ENCODE data around the gene E4F1.

The E4F1 gene

DNA sequence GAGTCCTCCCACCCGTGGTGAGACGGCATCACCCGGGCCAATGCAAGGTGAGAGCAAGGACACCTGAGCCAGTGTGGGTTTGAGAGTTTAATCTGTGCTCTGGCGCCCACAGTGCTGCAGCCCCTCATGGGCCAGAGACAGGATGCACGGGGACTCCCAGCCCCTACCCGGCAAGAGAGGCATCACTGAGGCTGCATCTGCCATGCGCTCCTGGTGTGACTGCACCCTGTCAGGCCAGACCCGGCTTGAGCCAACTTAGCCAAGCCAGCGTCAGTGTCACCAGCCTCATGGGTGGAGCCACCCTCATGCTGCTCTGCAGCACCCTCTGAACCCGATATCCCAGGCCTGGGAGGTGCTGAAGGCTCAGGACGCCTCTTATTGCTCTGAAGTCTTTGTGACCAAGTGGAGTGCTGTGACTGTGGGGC, 11.5 kb upstream of the E4F1 start:
- H3K9ac ChIP-seq (ENCODE audit: low read length): no peak overlapping the region
- no peak overlapping the region for H3K4me3 ChIP-seq (ENCODE audit: low read length)

DNA sequence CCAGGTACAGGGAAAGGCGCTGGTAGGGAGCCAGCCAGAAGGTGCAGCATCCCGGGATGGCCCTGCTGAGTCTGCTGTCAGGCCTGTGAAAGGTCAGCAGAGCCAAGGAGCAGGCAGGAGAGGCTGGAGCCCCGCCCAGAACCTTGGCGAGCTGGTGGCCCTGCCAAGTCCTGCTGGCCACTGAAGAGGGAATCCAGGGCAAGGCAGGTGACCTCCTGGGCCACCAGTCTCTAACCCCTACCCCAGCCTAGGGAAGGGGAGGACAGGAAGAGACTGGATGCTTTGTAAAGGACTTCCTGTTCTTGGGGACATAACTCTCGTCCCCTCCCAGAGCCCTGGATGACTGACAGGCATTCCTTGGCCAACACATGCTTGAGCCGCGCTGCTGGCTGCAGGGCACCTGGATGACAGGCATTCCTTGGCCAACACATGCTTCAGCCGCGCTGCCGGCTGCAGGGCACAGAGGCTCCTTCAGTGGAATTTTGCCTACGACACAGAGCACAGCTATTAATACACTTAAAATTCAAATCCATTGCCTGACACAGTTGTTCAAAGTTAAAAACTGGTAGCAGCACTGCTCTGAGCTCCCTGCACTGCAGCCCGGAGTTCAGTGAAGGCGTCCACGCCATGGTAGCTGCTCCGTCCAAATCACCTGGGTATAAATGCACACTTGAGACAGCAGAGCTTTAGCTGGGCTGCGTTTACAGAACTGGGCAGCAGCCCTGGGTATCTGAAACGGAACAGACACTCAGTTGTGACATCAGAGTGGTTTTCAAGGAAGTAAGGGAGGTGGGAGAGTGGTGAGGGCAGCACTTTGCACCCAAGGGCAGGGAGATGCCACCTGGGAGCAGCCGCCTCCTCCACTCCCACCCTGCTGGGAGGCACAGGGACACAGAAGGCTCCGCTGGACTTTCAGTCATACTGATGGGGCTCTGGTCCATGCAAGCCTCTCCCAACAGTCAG, 10.7 kb upstream of the E4F1 start:
- Histone ChIP-seq H3K27me3 (ENCODE audit: control insufficient read depth, insufficient read depth, low read length) (no peaks in the 10 kb centered on the region), H3K27ac (ENCODE audit: low read depth, low read length) (no peak overlapping the region), H3K4me1 (ENCODE audit: control insufficient read depth, insufficient read depth, low read length) (peaks cover 8% of the 10 kb centered on the region), H3K4me3 (ENCODE audit: low read length) (peak overlapping the region; percentile 86), H3K36me3 (ENCODE audit: control insufficient read depth, insufficient read depth, low read length) (peaks cover 7% of the 10 kb centered on the region), H3K9ac (ENCODE audit: low read length) (no peak overlapping the region)

More for the DNA sequence above, 11.5 kb upstream of the E4F1 start:
- Histone ChIP-seq H3K27ac (ENCODE audit: low read depth, low read length) (no peak overlapping the region), H3K4me1 (ENCODE audit: control insufficient read depth, insufficient read depth, low read length) (peaks cover 8% of the 10 kb centered on the region), H3K36me3 (ENCODE audit: control insufficient read depth, insufficient read depth, low read length) (peaks cover 13% of the 10 kb centered on the region), H3K27me3 (ENCODE audit: control insufficient read depth, insufficient read depth, low read length) (no peaks in the 10 kb centered on the region)

DNA sequence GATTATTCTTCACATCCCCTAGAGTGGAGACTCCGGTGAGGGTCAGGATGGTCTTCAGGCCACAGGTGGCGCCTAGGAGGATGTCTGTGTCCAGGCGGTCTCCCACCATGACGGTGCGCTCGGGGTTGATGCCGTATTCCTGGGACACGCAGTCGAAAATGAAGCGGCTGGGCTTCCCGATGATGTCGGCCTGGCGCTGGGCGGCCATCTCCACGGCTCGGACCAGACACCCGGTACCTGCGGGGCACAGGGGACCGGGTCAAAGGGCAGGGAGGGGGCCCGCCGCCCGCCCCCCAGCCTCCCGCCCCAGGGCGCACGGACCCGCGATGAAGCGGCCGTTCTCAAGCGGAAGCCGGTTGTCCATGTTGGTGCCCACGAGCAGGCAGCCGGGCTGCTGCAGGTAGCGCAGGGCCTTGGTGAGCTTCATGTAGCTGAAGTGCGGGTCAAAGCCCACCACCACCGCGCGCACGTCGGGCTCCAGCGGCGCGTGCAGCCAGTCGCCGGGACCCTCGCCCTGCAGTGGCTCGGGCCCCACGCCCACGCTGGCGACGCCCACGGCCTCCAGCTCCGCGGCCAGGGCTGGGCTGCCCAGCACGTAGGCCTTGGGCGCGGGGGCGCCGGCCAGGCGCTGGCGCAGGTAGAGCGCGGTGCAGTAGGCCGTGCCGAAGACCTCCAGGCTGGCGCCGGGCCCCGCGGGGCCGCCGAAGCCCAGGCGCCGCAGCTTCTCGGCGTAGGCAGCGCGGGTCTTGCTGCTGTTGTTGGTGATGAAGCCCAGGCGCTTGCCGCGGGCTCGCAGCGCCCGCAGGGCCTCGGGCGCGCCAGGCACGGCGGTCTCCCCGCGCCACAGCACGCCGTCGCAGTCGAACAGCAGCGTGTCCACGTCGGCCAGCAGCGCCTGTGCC, 9.3 kb upstream of the E4F1 start:
- Histone ChIP-seq H3K4me1 (ENCODE audit: control insufficient read depth, insufficient read depth, low read length) (peaks cover 8% of the 10 kb centered on the region), H3K27ac (ENCODE audit: low read depth, low read length) (peak overlapping the region; percentile 79), H3K9ac (ENCODE audit: low read length) (peak overlapping the region; percentile 73), H3K36me3 (ENCODE audit: control insufficient read depth, insufficient read depth, low read length) (no peaks in the 10 kb centered on the region), H3K27me3 (ENCODE audit: control insufficient read depth, insufficient read depth, low read length) (no peaks in the 10 kb centered on the region), H3K4me3 (ENCODE audit: low read length) (peak overlapping the region; percentile 86)

DNA sequence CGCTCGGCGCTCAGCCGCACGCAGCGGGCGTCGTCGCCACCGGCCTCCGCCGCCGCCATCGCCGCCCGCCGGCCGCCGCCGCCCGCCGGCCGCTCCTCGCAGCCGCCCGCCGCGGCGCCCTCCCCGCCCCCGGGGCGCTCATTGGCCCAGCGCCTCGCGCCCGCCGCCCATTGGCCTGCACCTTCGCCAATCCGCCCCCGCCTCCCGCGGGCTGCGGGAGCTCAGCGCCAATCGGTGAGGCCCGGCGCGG, 8.7 kb upstream of the E4F1 start, which contains the start of gene PGP:
Gene PGP, minus strand, starts transcription at position 122 of the 250 bp plus-strand sequence. Its CDS starts 63 bp downstream, at position 59.
- Histone ChIP-seq H3K27ac (ENCODE audit: low read depth, low read length) (peak within 1 kb of the TSS; percentile 94), H3K9ac (ENCODE audit: low read length) (peak within 1 kb of the TSS; percentile 83), H3K27me3 (ENCODE audit: control insufficient read depth, insufficient read depth, low read length) (no peaks in the 10 kb centered on the region), H3K36me3 (ENCODE audit: control insufficient read depth, insufficient read depth, low read length) (no peaks in the 10 kb centered on the region), H3K4me3 (ENCODE audit: low read length) (peak within 1 kb of the TSS; percentile 93), H3K4me1 (ENCODE audit: control insufficient read depth, insufficient read depth, low read length) (peaks cover 8% of the 10 kb centered on the region)

DNA sequence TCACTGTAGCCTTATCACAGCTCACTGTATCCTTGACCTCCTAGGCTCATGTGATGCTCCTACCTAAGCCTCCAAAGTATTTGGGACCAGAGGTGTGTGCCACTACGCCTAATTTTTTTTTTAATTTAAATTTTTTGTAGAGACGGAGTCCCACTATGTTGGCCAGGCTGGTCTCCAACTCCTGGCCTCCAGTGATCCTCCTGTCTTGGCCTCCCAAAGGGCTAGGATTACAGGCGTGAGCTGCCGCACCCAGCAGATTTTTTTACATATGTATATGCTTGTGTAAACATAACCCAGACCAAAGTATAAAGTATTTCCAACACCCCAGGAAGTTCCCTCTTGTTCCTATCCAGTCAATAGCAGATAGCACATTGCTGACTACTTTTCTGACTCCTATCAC, 7.1 kb upstream of the E4F1 start:
- no peak overlapping the region for H3K9ac ChIP-seq (ENCODE audit: low read length)
- H3K36me3 ChIP-seq (ENCODE audit: control insufficient read depth, insufficient read depth, low read length): no peaks in the 10 kb centered on the region
- H3K27me3 ChIP-seq (ENCODE audit: control insufficient read depth, insufficient read depth, low read length): no peaks in the 10 kb centered on the region
- no peak overlapping the region for H3K27ac ChIP-seq (ENCODE audit: low read depth, low read length)
- H3K4me3 ChIP-seq (ENCODE audit: low read length): no peak overlapping the region
- H3K4me1 ChIP-seq (ENCODE audit: control insufficient read depth, insufficient read depth, low read length): peaks cover 8% of the 10 kb centered on the region

DNA sequence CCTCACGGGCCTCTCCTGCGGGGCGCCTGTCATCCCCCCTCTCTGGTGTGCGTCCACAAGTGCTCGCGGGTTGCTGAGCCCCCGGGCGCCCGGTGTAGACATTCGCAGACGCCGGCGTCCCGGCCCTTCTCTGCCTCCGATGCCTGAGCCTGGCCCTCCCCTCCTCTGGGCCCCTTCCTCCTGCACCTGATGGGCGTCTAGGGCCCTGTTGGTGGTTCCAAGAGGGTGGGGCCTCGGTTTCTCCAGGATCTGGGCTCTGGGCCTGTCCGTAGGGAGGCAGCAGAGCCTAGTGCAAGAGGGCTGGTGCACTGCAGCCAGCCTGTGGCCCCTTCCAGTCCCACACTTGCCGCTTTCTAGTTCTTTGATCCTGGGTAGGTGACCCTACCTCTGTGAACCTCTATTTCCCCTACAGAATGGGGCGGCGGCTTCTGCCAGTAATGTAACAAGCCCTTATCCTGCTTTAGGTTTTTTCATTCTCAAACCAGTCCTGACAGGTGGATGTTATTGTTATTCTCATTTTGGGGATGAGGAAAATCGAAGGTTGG, 623 bp downstream of the E4F1 start:
- H3K4me1 ChIP-seq (ENCODE audit: control insufficient read depth, insufficient read depth, low read length): peaks cover 6% of the 10 kb centered on the region

DNA sequence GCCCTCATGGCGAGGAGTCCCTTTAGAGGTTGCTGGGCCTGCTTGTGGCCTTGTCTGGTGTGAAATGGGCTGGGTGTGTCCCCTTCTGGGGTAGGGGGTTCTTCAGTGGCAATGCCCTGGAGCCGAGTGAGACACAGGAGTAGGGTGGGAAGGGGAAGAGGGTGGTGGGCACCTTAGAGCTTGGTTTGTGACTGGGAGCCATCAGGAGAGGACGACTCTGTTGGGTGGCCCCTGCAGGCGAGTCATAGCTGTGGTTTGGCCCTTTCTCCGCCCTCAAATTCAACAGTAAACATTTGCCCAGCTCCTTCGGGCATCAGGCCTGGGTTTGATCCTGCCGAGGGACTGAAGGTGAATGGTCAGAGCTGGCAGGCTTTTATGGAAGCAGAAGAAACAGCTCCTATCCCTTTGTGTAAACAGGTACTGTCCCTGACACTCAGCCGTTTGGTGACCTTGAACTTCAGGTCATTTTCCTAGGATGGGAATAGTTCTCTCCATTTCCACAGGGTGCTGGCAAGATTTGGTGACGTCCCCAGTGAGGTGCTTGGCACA, 2.9 kb downstream of the E4F1 start:
- Histone ChIP-seq H3K27me3 (ENCODE audit: control insufficient read depth, insufficient read depth, low read length) (peaks cover 4% of the 10 kb centered on the region), H3K36me3 (ENCODE audit: control insufficient read depth, insufficient read depth, low read length) (peaks cover 16% of the 10 kb centered on the region), H3K4me1 (ENCODE audit: control insufficient read depth, insufficient read depth, low read length) (peaks cover 6% of the 10 kb centered on the region), H3K27ac (ENCODE audit: low read depth, low read length) (no peak overlapping the region), H3K9ac (ENCODE audit: low read length) (no peak overlapping the region), H3K4me3 (ENCODE audit: low read length) (no peak overlapping the region)

More for the DNA sequence above, 623 bp downstream of the E4F1 start:
- peaks cover 6% of the 10 kb centered on the region for H3K36me3 ChIP-seq (ENCODE audit: control insufficient read depth, insufficient read depth, low read length)
- no peaks in the 10 kb centered on the region for H3K27me3 ChIP-seq (ENCODE audit: control insufficient read depth, insufficient read depth, low read length)
- peak overlapping the region; percentile 81 for H3K27ac ChIP-seq (ENCODE audit: low read depth, low read length)
- H3K9ac ChIP-seq (ENCODE audit: low read length): peak overlapping the region; percentile 90
- H3K4me3 ChIP-seq (ENCODE audit: low read length): peak overlapping the region; percentile 93

DNA sequence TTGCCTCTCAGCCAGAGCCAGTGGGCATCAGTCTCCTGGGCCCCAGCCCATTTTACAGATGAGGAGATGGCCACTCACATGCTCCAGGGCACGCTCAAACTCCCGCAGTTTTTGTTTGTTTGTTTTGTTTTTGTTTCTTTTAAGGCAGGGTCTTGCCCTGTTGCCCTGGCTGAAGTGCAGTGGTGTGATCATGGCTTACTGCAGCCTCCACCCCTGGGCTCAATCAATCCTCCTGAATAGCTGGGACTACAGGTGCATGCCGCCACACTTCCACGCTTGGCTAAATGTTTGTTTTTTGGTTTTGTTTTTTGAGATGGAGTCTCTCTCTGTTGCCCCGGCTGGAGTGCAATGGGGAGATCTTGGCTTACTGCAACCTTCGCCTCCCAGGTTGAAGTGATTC, 3.5 kb downstream of the E4F1 start:
- no peak overlapping the region for H3K27ac ChIP-seq (ENCODE audit: low read depth, low read length)
- H3K9ac ChIP-seq (ENCODE audit: low read length): no peak overlapping the region
- peaks cover 22% of the 10 kb centered on the region for H3K36me3 ChIP-seq (ENCODE audit: control insufficient read depth, insufficient read depth, low read length)
- peaks cover 4% of the 10 kb centered on the region for H3K27me3 ChIP-seq (ENCODE audit: control insufficient read depth, insufficient read depth, low read length)
- no peak overlapping the region for H3K4me3 ChIP-seq (ENCODE audit: low read length)
- H3K4me1 ChIP-seq (ENCODE audit: control insufficient read depth, insufficient read depth, low read length): peaks cover 6% of the 10 kb centered on the region

DNA sequence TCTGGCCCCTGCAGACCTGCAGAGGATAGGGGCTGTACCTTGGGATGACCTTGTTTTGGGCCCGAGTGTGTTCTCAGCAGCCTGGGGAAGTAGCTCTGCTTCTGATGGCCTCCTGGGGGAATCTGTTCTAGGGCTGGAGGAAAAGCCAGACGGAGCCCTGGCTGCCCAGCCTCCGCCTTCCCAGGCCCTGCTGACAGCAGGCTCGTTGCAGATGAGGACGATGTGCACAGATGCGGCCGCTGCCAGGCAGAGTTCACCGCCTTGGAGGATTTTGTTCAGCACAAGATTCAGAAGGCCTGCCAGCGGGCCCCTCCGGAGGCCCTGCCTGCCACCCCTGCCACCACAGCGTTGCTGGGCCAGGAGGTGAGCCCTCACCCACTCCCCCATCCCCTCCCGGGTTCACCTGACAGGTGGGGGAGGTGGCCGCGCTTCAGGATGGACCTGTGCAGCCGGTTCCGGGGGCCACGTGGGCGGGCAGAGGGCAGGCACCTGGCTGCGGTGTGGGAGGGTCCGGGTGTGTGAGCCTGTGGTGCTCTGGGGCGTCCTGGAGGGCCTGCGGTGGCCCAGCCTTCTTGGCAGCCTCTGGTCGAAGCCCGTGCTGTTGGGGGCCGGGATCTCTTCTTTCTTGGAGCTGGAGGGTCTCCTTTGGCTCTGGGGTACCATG, 4.9 kb downstream of the E4F1 start:
- Histone ChIP-seq H3K36me3 (ENCODE audit: control insufficient read depth, insufficient read depth, low read length) (peaks cover 35% of the 10 kb centered on the region), H3K9ac (ENCODE audit: low read length) (no peak overlapping the region), H3K27me3 (ENCODE audit: control insufficient read depth, insufficient read depth, low read length) (peaks cover 4% of the 10 kb centered on the region), H3K27ac (ENCODE audit: low read depth, low read length) (no peak overlapping the region), H3K4me1 (ENCODE audit: control insufficient read depth, insufficient read depth, low read length) (peaks cover 6% of the 10 kb centered on the region), H3K4me3 (ENCODE audit: low read length) (no peak overlapping the region)

DNA sequence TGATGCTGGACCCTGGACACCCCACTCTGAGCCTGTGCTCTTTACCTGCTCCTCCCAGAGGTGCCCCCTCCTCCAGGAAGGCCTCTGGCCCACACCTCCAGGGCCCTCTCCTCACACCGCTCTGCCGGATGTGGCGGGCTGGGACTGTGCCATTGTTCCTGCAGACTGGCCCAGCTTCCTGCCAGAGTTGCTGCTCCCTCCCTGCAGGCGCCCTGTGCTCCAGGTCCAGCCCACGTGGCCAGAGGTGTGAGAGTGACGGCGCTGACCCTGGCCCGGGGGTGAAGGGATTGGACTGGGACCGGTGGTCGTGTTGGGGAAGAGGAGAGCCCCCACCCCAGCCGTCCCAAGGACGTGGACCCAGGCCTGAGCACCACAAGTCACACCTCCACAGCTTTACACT, 5.7 kb downstream of the E4F1 start:
- Histone ChIP-seq H3K4me1 (ENCODE audit: control insufficient read depth, insufficient read depth, low read length) (peaks cover 6% of the 10 kb centered on the region), H3K36me3 (ENCODE audit: control insufficient read depth, insufficient read depth, low read length) (peaks cover 40% of the 10 kb centered on the region), H3K27ac (ENCODE audit: low read depth, low read length) (no peak overlapping the region), H3K27me3 (ENCODE audit: control insufficient read depth, insufficient read depth, low read length) (peaks cover 4% of the 10 kb centered on the region), H3K9ac (ENCODE audit: low read length) (no peak overlapping the region), H3K4me3 (ENCODE audit: low read length) (no peak overlapping the region)

DNA sequence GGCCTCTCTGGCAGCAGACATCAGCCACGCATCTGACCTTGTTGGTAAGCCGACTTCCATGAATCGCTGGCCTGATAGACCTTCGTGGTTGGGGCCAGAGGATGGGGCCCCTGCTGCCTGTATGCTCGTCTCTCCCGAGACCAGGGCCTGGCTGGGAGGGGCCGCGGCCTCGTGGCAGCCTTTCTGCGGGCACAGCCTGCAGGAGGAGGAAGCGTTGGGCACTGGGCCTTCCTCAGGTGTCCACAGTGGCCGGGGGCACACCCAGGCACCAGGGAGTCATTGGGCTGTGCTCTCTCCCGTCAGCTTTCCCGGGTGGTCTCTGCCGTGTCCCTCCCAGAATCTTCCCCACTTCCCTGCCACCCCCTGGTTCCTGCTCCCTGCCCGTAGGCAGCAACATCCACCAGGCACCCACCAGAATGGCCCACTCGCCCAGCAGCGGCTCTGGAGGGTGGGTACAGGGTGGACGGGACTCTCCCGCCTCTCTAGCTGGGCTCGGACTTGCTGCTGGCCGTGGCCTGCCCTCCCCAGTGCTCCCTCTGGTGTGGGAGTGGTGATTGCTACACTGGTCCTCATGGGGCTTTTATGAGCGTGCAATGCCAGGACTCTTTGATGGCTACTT, 6.3 kb downstream of the E4F1 start:
- H3K36me3 ChIP-seq (ENCODE audit: control insufficient read depth, insufficient read depth, low read length): peaks cover 45% of the 10 kb centered on the region
- H3K4me1 ChIP-seq (ENCODE audit: control insufficient read depth, insufficient read depth, low read length): peaks cover 2% of the 10 kb centered on the region
- H3K4me3 ChIP-seq (ENCODE audit: low read length): no peak overlapping the region

More for the DNA sequence above, 6.3 kb downstream of the E4F1 start:
- H3K27me3 ChIP-seq (ENCODE audit: control insufficient read depth, insufficient read depth, low read length): peaks cover 4% of the 10 kb centered on the region
- H3K27ac ChIP-seq (ENCODE audit: low read depth, low read length): no peak overlapping the region
- no peak overlapping the region for H3K9ac ChIP-seq (ENCODE audit: low read length)

Data from rectal smooth muscle tissue (tissue), 1 donor.